ENCODE results near the gene PTGES3.
"Not testable (repeated sequence)": the region's sequence is repeated elsewhere in the genome, so short reads cannot be mapped to it uniquely, and the experiment has no call there.

The PTGES3 gene, protein sequence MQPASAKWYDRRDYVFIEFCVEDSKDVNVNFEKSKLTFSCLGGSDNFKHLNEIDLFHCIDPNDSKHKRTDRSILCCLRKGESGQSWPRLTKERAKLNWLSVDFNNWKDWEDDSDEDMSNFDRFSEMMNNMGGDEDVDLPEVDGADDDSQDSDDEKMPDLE

DNA sequence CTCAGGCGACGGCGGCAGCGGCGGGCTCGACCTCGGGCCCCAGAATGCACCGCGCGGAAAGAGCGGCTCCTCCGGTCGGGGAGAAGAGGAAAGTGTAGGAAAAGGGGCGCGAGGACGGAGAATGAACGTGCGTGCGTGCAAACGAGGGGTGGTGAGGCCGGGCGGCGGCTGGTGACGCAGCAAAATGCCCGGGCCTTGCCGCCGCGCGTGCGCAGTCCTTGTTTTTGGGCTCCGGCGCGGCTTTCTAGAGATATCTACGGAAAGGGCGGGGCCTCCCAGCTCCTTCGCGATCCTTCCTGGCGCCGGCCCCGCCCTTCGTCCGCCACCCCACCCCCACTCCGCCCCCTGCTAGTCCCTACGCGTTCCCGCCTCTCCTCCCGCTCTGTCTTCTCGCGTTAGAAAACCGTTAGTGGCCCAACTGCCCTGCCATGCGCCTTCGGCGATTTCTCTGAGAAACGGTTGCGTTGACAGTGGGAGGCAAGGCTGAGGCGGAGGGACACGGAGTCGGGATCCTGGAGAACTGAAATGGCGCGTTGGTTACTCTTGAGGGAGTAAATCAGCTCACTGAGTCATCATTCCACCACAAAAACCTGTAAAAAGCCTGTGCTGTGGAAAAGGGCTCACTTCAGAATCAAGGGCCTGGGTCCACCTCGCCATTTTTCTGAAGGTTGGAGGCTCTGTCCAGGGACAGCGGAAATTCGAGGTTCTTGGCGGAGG, at the start of gene PTGES3:
Gene PTGES3, minus strand, starts transcription at position 156 of the 717 bp plus-strand sequence. CDS start 285 bp downstream, outside the sequence.
- DNase-seq = peak; percentile 100

DNA sequence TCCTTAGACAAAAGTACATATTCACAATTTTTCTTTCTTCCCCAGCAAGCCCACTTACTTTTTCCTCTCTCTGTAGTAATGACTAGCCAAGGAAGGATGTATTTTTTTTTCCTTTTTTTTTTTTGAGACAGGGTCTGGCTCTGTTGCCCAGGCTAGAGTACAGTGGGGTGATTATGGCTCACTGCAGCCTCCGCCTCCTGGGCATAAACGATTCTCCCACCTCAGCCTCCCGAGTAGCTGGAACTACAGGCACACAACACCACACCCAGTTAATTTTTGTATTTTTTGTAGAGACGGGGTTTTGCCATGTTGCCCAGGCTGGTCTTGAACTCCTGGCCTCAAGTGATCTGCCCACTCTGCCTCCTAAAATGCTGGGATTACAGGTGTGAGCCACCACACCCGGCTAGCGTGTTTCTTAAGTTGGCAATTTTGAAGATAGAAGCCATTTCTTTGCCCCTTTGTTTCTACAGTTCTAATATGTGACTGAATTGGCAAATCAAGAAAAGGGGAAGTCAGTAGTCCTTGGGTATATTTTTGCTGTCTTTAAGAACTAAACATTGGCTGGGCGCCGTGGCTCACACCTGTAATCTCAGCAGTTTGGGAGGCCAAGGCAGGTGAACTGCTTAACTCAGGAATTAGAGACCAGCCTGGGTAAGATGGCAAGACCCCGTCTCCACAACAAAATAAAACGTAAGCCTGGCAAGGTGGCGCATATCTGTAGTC, 40.2 kb upstream of the PTGES3 start:
- DNase-seq = no peak

DNA sequence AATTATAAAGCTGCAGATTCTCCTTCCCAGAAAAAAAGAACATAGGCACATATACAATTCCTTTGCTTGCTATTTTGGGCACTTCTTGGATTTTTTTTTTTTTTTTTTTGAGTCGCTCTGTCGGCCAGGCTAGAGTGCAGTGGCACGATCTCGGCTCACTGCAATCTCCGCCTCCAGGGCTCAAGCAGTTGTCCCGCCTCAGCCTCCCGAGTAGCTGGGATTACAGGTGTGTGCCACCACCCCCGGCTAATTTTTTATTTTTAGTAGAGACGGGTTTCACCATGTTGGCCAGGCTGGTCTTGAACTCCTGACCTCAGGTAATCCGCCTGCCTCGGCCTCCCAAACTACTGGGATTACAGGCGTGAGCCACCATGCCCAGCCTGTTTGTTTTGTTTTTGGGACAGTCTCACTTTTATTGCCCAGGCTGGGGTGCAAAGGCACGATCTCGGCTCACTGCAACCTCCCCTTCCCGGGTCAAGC, 38.2 kb upstream of the PTGES3 start:
- not testable (repeated sequence) for DNase-seq

DNA sequence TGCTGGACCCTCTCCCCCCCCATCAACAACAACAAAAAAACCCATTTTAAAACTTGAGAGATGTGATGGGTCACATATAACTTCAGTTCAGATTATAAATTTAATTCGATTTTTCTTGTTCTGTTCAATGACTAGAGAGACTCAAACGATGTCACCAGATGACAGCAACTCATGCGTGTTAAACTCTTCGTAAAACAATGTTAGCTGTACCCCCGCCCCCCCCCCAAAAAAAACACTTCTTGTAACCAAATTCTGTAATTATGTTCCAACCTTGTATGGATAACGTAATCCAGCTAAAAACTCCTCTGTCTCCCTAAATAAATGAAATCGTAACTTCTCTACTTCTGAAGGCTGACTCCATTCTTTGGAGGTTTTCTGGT, 37.6 kb upstream of the PTGES3 start:
- DNase-seq = no peak

DNA sequence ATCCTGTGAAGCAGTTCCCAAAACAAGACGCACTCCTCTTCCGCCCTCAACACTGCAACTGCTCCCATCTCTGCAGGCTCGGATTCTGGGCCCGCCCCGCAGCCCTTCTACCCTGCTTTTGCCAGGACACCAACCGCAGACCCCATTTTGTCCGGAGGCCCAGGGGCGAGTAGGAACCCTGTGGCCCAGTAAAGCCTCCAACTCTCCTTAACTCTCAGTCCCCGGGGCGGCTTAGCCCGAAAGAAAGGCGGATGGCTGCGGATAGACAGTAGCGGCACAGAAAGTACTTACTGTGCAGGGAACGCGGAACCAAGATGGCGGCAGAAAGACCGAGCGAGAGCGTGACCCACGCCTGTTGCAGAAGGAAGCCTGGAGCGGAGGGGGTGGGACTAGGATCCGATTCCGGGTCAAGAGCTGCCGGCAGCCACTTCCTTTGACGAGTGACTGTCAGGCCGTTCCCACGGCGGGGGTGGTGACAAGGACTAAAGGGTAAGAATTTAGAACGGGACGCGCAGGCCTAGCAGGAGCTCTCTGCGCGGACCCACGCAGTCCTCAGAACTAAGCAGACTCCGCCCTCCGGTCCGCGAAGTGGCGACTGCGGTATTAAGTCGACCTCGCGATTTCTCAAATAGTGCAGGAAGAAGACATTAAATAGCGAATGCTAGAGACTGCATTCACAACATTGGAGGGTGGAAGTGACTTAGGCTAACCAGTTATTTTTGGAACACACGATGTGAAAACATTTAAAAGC, 37.1 kb upstream of the PTGES3 start, which contains the start of gene NACA:
Gene NACA, minus strand, starts transcription at position 328 of the 751 bp plus-strand sequence. CDS start 778 bp downstream, outside the sequence.
- peak; percentile 94 for DNase-seq

DNA sequence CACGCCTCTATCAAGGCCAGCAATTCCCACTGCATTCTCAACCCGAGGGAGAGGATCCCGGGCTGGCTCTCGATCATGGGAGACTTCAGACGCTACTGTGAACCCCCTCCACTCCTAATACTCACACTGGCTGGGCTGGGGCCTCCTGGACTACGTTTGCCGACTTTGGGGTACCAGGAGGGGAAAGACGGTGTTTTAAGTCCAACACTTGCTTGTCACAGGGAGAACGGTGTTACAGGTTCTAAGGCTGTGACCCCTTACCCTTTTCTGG, 36.6 kb upstream of the PTGES3 start:
- no peak for DNase-seq

DNA sequence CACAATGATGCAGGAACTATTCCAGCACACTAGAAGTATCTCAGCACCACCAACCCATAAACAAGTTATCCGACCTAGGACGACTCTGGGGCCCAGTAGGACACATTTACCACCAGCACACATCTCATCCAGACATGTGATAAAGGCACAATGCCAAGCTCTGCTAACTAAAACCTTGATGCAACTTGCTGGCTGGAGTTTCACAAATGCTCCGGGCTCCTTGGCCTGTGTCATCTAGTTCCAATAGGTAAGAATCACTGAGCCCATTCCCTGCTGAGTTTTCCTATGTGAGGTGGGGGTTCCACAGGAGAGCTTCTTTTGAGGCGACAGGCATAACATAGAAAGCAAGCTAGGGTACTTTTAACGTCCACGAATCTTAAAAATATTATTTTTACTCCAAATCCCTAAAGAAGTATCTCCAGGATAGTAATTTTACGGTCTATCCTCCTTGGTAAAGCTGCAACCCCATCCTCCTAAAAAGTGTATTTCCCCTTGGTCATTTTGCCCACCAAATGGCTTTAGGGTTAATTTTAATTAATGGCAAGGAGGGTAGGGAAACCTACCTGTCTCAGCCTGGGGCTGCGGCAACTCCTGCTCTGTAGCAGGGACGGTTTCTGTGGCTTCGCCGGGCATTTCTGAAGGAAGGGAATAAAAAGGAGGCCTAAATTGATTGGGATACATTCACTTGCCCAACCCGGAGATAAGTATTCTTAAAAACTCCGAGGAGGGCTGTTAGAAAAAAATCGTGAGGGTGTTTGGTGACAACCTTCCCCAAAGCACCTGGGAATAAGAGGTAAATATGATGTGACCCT, 36.0 kb upstream of the PTGES3 start:
- DNase-seq = peak; percentile 18

DNA sequence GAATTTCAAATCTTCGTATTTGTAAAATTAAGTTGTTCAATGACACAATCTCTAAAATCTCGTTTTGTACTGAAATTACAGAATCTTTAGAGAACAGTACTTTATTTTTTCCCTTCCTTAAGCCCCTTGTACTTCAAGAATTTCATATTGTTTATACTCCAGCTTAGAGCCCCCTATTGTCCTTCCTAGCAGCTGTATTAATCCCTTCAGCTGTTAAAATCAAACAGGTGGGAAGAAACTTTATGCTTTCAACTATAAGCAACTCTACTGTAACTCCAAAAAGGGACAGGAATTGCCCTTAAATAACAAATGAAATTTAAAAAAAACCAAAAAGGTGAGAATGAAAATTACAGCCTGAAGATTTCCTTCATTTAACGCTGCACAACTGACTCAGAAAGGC, 35.3 kb upstream of the PTGES3 start:
- no peak for DNase-seq

DNA sequence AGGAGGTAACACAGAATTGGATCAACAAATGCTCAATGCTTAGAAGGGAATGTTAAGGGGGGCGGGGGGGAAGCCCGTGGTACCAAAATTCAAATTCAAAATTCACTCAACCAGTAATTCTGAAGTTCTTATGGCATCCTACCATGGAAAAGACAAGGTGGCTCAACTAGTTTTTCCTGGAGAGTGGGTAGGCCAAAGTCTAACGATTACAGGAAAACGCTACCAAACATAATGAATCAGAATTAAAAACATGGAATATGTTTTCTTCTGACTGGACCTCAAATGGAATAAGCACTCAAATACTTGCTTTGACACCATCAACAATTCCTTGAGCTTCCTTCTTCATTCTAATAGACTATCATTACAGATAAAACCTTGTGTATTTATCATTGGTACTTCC, 34.7 kb upstream of the PTGES3 start:
- DNase-seq = no peak

DNA sequence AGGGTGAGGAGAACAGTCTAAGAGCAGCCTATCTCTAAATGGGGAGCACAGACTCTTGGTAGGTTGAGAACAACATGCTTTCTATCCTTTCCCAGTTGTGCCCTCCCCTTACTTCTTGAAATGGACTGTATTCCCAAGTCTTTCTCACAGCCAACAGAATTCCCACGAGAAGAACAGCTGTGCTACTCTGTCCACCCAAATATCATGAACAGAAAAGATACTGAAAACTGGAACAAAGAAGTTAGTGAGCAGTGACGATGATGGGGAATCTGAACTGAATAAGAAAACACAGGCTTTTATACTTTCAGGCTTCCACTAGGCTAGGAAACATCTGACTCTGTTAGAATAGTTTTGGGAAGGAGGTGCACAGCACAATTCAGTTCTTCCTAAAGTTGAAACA, 33.6 kb upstream of the PTGES3 start:
- DNase-seq = no peak

DNA sequence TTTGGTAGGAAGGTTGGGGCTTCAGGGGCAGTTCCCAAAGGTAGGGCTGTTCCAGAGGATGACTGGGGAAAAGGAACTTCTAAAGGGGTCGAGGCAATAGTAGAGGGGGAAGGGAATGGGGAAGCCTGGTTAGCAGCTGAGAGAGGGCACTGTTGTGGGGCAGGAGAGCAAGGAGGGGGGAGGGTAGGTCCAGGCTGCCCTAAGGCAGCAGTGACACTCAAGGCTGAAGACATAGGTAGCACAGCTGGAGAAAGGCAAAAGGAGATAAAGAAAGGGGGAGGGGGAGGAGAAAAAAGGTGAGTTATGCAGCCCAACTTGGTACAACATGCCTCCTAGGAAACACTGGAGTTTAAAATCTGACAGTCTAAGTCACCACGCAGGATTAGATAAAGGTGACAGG, 33.1 kb upstream of the PTGES3 start:
- DNase-seq = no peak

DNA sequence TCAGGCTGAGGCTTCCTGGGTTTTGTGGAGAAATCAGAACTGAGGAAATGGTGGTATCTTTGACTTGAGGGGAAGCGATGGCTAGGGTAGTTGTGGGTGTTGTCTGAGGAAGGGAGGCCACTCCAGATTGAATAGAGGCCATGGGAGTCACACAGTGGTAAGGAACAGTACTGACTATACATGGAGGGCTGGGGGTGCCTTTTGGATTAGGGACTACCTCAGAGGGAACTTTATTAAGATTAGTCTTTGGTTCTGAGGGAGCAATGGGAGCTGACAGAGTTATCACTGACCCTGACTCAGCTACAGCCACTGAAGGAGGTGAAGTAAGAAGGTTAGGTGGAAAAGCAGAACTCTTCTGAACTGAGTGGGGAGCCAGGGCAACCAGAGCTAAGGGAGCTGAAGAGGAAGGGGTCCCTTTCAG, 32.7 kb upstream of the PTGES3 start:
- DNase-seq = no peak

DNA sequence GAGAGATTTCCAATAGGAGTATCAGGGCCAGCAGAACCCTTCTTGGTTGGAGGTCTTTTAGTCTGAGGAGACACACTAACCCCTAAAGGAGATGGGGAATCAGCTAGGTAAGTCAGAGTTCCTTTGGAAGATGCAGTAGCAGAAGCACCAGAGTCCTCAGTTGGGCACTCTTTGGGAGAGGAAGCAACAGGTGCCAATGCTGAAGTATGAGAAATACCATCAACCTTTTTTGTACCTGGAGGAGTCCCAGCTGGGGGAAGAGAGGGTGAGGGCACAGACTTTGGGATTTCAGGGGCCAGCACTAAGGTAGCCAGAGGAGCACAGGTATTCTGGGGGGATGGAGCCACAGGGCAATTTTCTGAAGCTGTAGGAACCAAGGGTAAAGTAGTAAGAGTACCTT, 31.0 kb upstream of the PTGES3 start:
- DNase-seq = no peak

DNA sequence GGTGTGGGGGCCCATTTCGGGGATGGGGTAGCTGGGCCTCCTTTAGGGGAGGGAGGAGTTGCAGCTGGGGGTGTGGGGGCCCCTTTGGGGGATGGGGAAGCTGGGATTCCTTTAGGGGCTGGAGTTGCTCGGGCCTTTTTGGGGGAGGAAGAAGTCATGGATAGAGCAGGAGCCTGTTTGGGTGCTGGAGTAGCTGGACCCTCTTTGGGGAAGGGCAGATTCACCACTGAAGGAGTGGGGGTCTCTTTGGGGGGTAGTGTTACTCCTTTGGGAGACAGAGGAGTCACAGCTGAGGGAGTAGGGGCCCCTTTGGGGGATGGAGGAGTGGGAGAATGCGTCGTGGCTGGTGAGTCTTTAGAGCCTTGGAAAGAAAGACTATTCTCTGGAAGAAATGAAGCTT, 30.6 kb upstream of the PTGES3 start:
- no peak for DNase-seq

DNA sequence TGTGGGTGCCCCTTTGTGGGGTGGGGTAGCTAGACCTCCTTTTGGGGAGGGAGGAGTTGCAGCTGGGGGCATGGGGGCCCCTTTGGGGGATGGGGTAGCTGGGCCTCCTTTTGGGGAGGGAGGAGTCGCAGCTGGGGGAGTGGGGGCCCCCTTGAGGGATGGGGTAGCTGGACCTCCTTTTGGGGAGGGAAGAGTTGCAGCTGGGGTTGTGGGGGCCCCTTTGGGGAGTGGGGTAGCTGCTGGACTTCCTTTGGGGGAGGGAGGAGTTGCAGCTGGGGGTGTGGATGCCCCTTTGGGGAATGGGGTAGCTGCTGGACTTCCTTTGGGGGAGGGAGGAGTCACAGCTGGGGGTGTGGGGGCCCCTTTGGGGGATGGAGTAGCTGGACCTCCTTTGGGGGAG, 30.1 kb upstream of the PTGES3 start:
- no peak for DNase-seq

DNA sequence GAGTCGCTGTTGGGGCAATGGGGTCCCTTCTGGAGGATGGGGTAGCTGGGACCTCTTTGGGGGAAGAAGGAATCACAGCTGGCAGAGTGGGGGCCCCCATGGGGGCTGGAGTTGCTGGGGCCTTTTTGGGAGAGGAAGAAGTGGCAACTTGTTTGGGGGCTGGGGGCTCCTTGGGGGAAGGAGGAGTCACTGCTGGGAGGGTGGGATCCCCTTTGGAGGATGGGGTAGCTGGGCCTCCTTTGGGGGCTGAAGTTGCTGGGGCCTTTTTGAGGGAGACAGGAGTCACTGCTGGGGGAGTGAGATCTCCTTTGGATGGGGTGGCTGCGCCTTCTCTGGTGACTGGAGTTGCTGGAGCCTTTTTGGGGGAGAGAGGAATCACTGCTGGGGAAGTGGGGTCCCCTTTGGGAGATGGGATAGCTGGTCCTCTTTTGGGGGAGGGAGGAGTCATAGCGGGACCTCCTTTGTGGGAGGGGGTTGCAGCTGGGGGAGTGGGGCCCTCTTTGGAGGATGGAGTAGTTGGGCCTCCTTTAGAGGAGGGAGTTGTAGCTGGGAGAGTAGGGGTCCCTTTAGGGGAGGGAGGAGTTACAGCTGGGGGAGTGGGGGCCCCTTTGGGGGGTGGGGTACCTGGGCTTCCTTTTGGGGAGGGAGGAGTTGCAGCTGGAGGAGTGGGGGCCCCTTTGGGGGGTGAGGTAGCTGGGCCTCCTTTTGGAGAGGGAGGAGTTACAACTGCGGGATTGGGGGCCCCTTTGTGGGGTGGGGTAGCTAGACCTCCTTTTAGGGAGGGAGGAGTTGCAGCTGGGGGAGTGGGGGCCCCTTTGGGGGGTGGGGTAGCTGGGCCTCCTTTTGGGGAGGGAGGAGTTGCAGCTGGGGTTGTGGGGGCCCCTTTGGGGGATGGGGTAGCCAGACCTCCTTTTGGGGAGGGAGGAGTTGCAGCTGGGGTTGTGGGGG, 29.1 kb upstream of the PTGES3 start:
- no peak for DNase-seq

DNA sequence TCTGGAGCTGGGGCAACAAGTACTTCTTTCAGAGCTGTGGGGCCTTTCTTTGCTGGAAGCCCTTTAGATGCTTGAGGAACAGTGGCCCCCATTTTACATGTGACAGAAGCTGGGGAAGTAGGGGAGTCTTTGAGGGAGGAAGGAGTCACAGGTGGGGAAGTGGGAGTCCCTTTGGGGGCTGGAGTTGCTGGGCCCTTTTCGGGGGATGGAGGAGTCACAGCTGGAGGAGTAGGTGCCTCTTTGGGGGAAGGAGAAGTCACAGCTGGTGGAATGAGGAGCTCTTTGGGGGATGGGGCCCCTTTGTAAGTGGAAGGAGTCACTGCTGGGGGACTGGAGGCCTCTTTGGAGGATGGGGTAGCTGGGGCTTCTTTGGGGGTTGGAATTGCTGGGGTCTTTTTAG, 28.4 kb upstream of the PTGES3 start:
- no peak for DNase-seq

DNA sequence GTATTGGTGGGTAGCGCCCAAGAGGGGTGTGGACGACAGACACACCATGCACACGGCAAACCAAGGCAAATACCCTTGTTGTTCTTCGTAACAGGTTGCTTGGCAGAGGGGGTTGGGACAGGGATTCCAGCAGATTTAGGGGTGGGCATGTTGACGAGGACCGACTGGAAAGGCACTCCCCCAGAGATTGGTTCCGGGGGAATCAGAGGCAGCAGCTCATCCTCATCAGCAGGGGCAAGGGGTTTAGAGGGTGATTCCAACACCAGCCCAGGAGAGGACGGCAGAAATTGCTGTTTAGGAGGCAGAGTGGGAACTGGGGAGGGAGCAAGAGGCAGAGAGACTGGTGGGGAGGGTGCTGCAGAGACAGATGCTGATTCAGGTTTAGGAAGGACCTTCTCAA, 27.7 kb upstream of the PTGES3 start:
- DNase-seq = no peak

DNA sequence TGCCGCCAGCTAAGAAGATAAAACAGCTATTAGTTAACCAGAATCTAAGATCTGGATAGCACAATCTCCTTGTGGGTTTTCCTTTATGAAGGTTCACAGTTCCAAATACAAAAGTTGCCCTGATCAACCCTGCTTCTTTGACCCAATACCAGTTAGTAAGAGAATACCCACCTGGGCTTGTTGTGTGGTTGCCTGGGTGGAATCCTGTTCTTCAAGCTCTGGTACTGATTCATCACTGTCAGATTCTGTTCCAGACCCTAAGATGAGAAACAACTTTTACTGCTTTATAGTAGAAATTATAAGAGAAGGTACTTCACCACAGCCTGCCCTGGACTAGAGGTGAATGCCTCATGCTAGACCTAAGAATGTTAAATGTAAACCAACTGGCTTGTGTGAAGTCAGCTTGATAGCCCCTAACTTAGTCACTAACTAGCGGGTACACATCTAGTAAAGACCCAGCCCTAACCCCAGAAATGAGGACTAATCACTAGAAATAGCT, 26.4 kb upstream of the PTGES3 start:
- DNase-seq = no peak

DNA sequence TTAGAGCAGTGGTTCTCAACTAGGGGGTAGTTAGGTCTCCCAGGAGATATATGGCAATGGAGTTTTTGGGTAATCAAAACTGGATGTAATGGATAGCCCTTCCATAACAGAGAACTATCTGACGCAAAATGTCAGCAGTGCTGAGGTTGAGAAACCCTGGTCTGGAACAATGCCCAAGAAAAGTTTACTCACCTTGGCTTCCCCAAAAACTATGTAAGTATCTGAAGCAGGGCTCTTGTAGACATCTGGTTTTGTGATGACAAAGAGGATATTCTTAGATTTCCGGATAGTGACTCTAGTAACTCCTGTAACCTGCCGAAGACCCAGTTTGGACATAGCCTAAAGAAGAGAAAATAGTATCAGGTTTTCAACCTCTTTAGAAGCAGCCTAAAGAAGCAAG, 25.3 kb upstream of the PTGES3 start:
- DNase-seq = no peak

DNA sequence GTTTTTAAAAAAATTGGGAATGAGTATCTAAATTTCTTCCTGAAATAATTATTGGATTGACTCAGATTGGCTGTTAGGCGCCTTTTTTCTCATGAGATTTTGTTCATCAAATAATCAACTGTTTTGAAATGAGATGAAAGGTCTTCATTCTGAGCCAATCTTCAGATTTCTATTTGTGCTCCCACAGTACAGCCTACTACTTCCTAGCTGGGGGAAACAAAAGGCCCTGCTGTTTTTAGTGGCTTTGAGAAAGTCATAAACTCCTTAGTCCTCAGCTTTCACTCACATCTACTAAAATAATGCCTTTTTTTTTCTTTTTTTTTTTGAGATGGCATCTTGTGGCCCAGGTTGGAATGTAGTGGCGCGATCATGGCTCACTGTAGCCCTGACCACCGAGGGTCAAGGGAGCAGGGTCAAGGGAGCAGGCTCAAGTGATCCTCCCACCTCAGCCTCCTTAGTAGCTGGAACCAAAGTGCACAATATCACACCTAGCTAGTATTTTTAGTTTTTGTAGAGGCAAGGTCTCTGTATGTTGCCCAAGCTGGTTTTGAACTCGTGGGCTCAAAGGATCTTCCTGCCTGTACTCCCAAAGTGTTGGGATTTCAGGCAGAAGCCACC, 21.8 kb upstream of the PTGES3 start:
- DNase-seq = no peak

All from amniotic stem cell (primary cell).